ENCODE data around the gene SLC25A1.
"Not testable (repeated sequence)": the region's sequence is repeated elsewhere in the genome, so short reads cannot be mapped to it uniquely, and the experiment has no call there.

The SLC25A1 gene

GRCh38 chr22:19206287-19206686 lies 27.8 kb upstream of the SLC25A1 start:
- DNase-seq (ENCODE audit: low spot score): no peak
- no peak for TF ChIP-seq CTCF (IDR thresholded peaks at IDR 0.05)
- Histone ChIP-seq H3K27ac (no peak overlapping the region), H3K4me3 (no peak overlapping the region)

GRCh38 chr22:19204640-19205039 lies 26.1 kb upstream of the SLC25A1 start:
- no peak for DNase-seq (ENCODE audit: low spot score)

GRCh38 chr22:19203834-19204233 lies 25.3 kb upstream of the SLC25A1 start:
- no peak for DNase-seq (ENCODE audit: low spot score)
- Histone ChIP-seq H3K4me3 (no peak overlapping the region), H3K27ac (no peak overlapping the region)
- TF ChIP-seq CTCF (IDR thresholded peaks at IDR 0.05): no peak

More at GRCh38 chr22:19204640-19205039, 26.1 kb upstream of the SLC25A1 start:
- Histone ChIP-seq H3K4me3 (no peak overlapping the region), H3K27ac (no peak overlapping the region)
- TF ChIP-seq CTCF (IDR thresholded peaks at IDR 0.05): no peak

- not testable (repeated sequence) for H3K27ac ChIP-seq; DNase-seq (ENCODE audit: low spot score); H3K4me3 ChIP-seq
These were observed 24.3 kb upstream of the SLC25A1 start for GRCh38 chr22:19202799-19203186.

- TF ChIP-seq CTCF (IDR thresholded peaks at IDR 0.05): no peak
- H3K4me3 ChIP-seq: no peak overlapping the region
- no peak overlapping the region for H3K27ac ChIP-seq
- no peak for DNase-seq (ENCODE audit: low spot score)
These were observed 23.6 kb upstream of the SLC25A1 start for GRCh38 chr22:19201869-19202798.

- Histone ChIP-seq H3K4me3 (no peak overlapping the region), H3K27ac (no peak overlapping the region)
- no peak for DNase-seq (ENCODE audit: low spot score)
- TF ChIP-seq CTCF (IDR thresholded peaks at IDR 0.05): no peak
These were observed 22.8 kb upstream of the SLC25A1 start for GRCh38 chr22:19201130-19201868.

- H3K27ac ChIP-seq: no peak overlapping the region
- no peak for TF ChIP-seq CTCF (IDR thresholded peaks at IDR 0.05)
These were observed 20.9 kb upstream of the SLC25A1 start for GRCh38 chr22:19199479-19199878.

More at GRCh38 chr22:19199479-19199878, 20.9 kb upstream of the SLC25A1 start:
- H3K4me3 ChIP-seq: no peak overlapping the region
- DNase-seq (ENCODE audit: low spot score): no peak
